Measurements from ENCODE around the gene TDG. TPM values are rescaled to one million over a fixed set of nuclear protein-coding genes. Genes with fewer than 3 reads are reported as not detected.

The TDG gene
- total RNA-seq: 27.1 TPM

- Histone ChIP-seq H3K27me3 (ENCODE audit: control insufficient read depth in 3 of 3, insufficient read depth in 3 of 3, low read length in 3 of 3) (no peaks in the 10 kb centered on the region), H3K27ac (ENCODE audit: low read depth, low read length) (peak within 1 kb of the TSS; percentile 87), H3K4me1 (ENCODE audit: control insufficient read depth in 3 of 3, insufficient read depth in 3 of 3, low read length in 3 of 3) (peaks cover 11 to 32% (median 30%) of the 10 kb centered on the region in 3 donors), H3K9ac (ENCODE audit: low read depth in 1 of 3, low read length in 3 of 3) (peak within 1 kb of the TSS; percentile 97 to 100 (median 100)), H3K36me3 (ENCODE audit: control insufficient read depth in 3 of 3, insufficient read depth in 3 of 3, low read length in 3 of 3) (no peaks in the 10 kb centered on the region), H3K4me3 (ENCODE audit: low read length in 3 of 3) (peak within 1 kb of the TSS; percentile 83 to 99 (median 99)), H3K9me3 (ENCODE audit: control insufficient read depth in 3 of 3, low read length in 3 of 3) (no peaks in the 10 kb centered on the region)
Observed at GRCh38 chr12:103965590-103966504, at the start of gene TDG. Gene TDG, plus strand, starts transcription at chr12:103965872. Its CDS starts 166 bp downstream, at chr12:103966038.

GRCh38 chr12:103917873-103918272 lies 47.8 kb upstream of the TDG start:
- no peaks in the 10 kb centered on the region for H3K36me3 ChIP-seq (ENCODE audit: control insufficient read depth in 3 of 3, insufficient read depth in 3 of 3, low read length in 3 of 3)
- no peak overlapping the region for H3K9ac ChIP-seq (ENCODE audit: low read depth in 1 of 3, low read length in 3 of 3)
- no peaks in the 10 kb centered on the region for H3K27me3 ChIP-seq (ENCODE audit: control insufficient read depth in 3 of 3, insufficient read depth in 3 of 3, low read length in 3 of 3)
- H3K9me3 ChIP-seq (ENCODE audit: control insufficient read depth in 3 of 3, low read length in 3 of 3): no peaks in the 10 kb centered on the region
- H3K4me1 ChIP-seq (ENCODE audit: control insufficient read depth in 3 of 3, insufficient read depth in 3 of 3, low read length in 3 of 3): peaks cover 0 to 3% (median 0%) of the 10 kb centered on the region in 3 donors
- no peak overlapping the region for H3K4me3 ChIP-seq (ENCODE audit: low read length in 3 of 3)
- H3K27ac ChIP-seq (ENCODE audit: low read depth, low read length): no peak overlapping the region

GRCh38 chr12:103924761-103925641 lies 40.7 kb upstream of the TDG start:
- Histone ChIP-seq H3K4me3 (ENCODE audit: low read length in 3 of 3) (no peak overlapping the region), H3K9ac (ENCODE audit: low read depth in 1 of 3, low read length in 3 of 3) (no peak overlapping the region), H3K36me3 (ENCODE audit: control insufficient read depth in 3 of 3, insufficient read depth in 3 of 3, low read length in 3 of 3) (no peaks in the 10 kb centered on the region), H3K27me3 (ENCODE audit: control insufficient read depth in 3 of 3, insufficient read depth in 3 of 3, low read length in 3 of 3) (no peaks in the 10 kb centered on the region), H3K27ac (ENCODE audit: low read depth, low read length) (no peak overlapping the region), H3K4me1 (ENCODE audit: control insufficient read depth in 3 of 3, insufficient read depth in 3 of 3, low read length in 3 of 3) (peaks cover 12 to 22% (median 20%) of the 10 kb centered on the region in 3 donors), H3K9me3 (ENCODE audit: control insufficient read depth in 3 of 3, low read length in 3 of 3) (no peaks in the 10 kb centered on the region)

- peak overlapping the region; percentile 72 to 88 (median 76) for H3K4me3 ChIP-seq (ENCODE audit: low read length in 3 of 3)
Observed at GRCh38 chr12:103928682-103929045, 37.0 kb upstream of the TDG start.

GRCh38 chr12:103929046-103929783 lies 36.5 kb upstream of the TDG start:
- peaks cover 8 to 15% (median 14%) of the 10 kb centered on the region in 3 donors for H3K36me3 ChIP-seq (ENCODE audit: control insufficient read depth in 3 of 3, insufficient read depth in 3 of 3, low read length in 3 of 3)
- H3K27ac ChIP-seq (ENCODE audit: low read depth, low read length): peak overlapping the region; percentile 94
- no peaks in the 10 kb centered on the region for H3K27me3 ChIP-seq (ENCODE audit: control insufficient read depth in 3 of 3, insufficient read depth in 3 of 3, low read length in 3 of 3)
- H3K9ac ChIP-seq (ENCODE audit: low read depth in 1 of 3, low read length in 3 of 3): peak overlapping the region; percentile 79 to 93 (median 85)
- H3K9me3 ChIP-seq (ENCODE audit: control insufficient read depth in 3 of 3, low read length in 3 of 3): no peaks in the 10 kb centered on the region
- H3K4me3 ChIP-seq (ENCODE audit: low read length in 3 of 3): peak overlapping the region; percentile 72 to 88 (median 76)
- H3K4me1 ChIP-seq (ENCODE audit: control insufficient read depth in 3 of 3, insufficient read depth in 3 of 3, low read length in 3 of 3): peaks cover 42 to 46% (median 44%) of the 10 kb centered on the region in 3 donors

More at GRCh38 chr12:103928682-103929045, 37.0 kb upstream of the TDG start:
- H3K9me3 ChIP-seq (ENCODE audit: control insufficient read depth in 3 of 3, low read length in 3 of 3): no peaks in the 10 kb centered on the region
- H3K4me1 ChIP-seq (ENCODE audit: control insufficient read depth in 3 of 3, insufficient read depth in 3 of 3, low read length in 3 of 3): peaks cover 42 to 46% (median 42%) of the 10 kb centered on the region in 3 donors
- H3K9ac ChIP-seq (ENCODE audit: low read depth in 1 of 3, low read length in 3 of 3): peak overlapping the region; percentile 79 to 93 (median 85)
- no peaks in the 10 kb centered on the region for H3K27me3 ChIP-seq (ENCODE audit: control insufficient read depth in 3 of 3, insufficient read depth in 3 of 3, low read length in 3 of 3)
- H3K27ac ChIP-seq (ENCODE audit: low read depth, low read length): peak overlapping the region; percentile 94
- peaks cover 6 to 10% (median 9%) of the 10 kb centered on the region in 3 donors for H3K36me3 ChIP-seq (ENCODE audit: control insufficient read depth in 3 of 3, insufficient read depth in 3 of 3, low read length in 3 of 3)

GRCh38 chr12:103929784-103930033 lies 36.0 kb upstream of the TDG start:
- Histone ChIP-seq H3K4me1 (ENCODE audit: control insufficient read depth in 3 of 3, insufficient read depth in 3 of 3, low read length in 3 of 3) (peaks cover 42 to 49% (median 44%) of the 10 kb centered on the region in 3 donors), H3K36me3 (ENCODE audit: control insufficient read depth in 3 of 3, insufficient read depth in 3 of 3, low read length in 3 of 3) (peaks cover 11 to 19% (median 17%) of the 10 kb centered on the region in 3 donors), H3K27me3 (ENCODE audit: control insufficient read depth in 3 of 3, insufficient read depth in 3 of 3, low read length in 3 of 3) (no peaks in the 10 kb centered on the region), H3K9me3 (ENCODE audit: control insufficient read depth in 3 of 3, low read length in 3 of 3) (no peaks in the 10 kb centered on the region), H3K9ac (ENCODE audit: low read depth in 1 of 3, low read length in 3 of 3) (peak overlapping the region; percentile 79 to 93 (median 85)), H3K27ac (ENCODE audit: low read depth, low read length) (peak overlapping the region; percentile 94), H3K4me3 (ENCODE audit: low read length in 3 of 3) (peak overlapping the region; percentile 72 to 88 (median 76))

GRCh38 chr12:103930034-103930786 lies 35.5 kb upstream of the TDG start, which contains the start of gene HSP90B1:
Gene HSP90B1, plus strand, starts transcription at chr12:103930410. Its CDS starts 106 bp downstream, at chr12:103930516.
- peak within 1 kb of the TSS; percentile 83 to 88 (median 88) for H3K4me3 ChIP-seq (ENCODE audit: low read length in 3 of 3)
- no peaks in the 10 kb centered on the region for H3K9me3 ChIP-seq (ENCODE audit: control insufficient read depth in 3 of 3, low read length in 3 of 3)
- H3K36me3 ChIP-seq (ENCODE audit: control insufficient read depth in 3 of 3, insufficient read depth in 3 of 3, low read length in 3 of 3): peaks cover 11 to 22% (median 20%) of the 10 kb centered on the region in 3 donors
- H3K9ac ChIP-seq (ENCODE audit: low read depth in 1 of 3, low read length in 3 of 3): peak within 1 kb of the TSS; percentile 85 to 93 (median 86)
- H3K27ac ChIP-seq (ENCODE audit: low read depth, low read length): peak within 1 kb of the TSS; percentile 94
- peaks cover 42 to 49% (median 44%) of the 10 kb centered on the region in 3 donors for H3K4me1 ChIP-seq (ENCODE audit: control insufficient read depth in 3 of 3, insufficient read depth in 3 of 3, low read length in 3 of 3)
- H3K27me3 ChIP-seq (ENCODE audit: control insufficient read depth in 3 of 3, insufficient read depth in 3 of 3, low read length in 3 of 3): no peaks in the 10 kb centered on the region

GRCh38 chr12:103930787-103931735 lies 34.6 kb upstream of the TDG start:
- H3K9me3 ChIP-seq (ENCODE audit: control insufficient read depth in 3 of 3, low read length in 3 of 3): no peaks in the 10 kb centered on the region
- no peaks in the 10 kb centered on the region for H3K27me3 ChIP-seq (ENCODE audit: control insufficient read depth in 3 of 3, insufficient read depth in 3 of 3, low read length in 3 of 3)
- H3K27ac ChIP-seq (ENCODE audit: low read depth, low read length): peak overlapping the region; percentile 90
- peaks cover 16 to 29% (median 26%) of the 10 kb centered on the region in 3 donors for H3K36me3 ChIP-seq (ENCODE audit: control insufficient read depth in 3 of 3, insufficient read depth in 3 of 3, low read length in 3 of 3)
- peak overlapping the region; percentile 76 to 86 (median 83) for H3K9ac ChIP-seq (ENCODE audit: low read depth in 1 of 3, low read length in 3 of 3)
- H3K4me1 ChIP-seq (ENCODE audit: control insufficient read depth in 3 of 3, insufficient read depth in 3 of 3, low read length in 3 of 3): peaks cover 42 to 51% (median 44%) of the 10 kb centered on the region in 3 donors
- H3K4me3 ChIP-seq (ENCODE audit: low read length in 3 of 3): peak overlapping the region; percentile 83 to 88 (median 84)

Measured in skeletal muscle tissue (tissue), 4 donors.